Mammary epithelial cell (primary cell): Measurements from ENCODE around the gene YLPM1.

Experiments
- CTCF ChIP-seq, 2 donors: IDR thresholded peaks in 1 of 2; conservative IDR thresholded peaks in 1 of 2; 2 replicates each; pipeline ENCODE4 v1.5.1; 2011 to 2012; ENCODE audit warnings: inconsistent platforms in 2 of 2, low read length in 2 of 2, mild to moderate bottlenecking in 2 of 2, control low read depth in 1 of 2, low read depth in 1 of 2; ENCODE audit not compliant: insufficient read depth in 1 of 2; ENCODE audit errors: extremely low read depth in 1 of 2
- EZH2 ChIP-seq: IDR thresholded peaks from 2 replicates; pipeline ENCODE4 v1.6.1; 2012; ENCODE audit warnings: low read length, inconsistent platforms, borderline replicate concordance

- TF ChIP-seq CTCF (conservative IDR thresholded peaks at IDR 0.05 in 1 of 2, IDR thresholded peaks at IDR 0.05 in 1 of 2; ENCODE audit: extremely low read depth in 1 of 2, insufficient read depth in 1 of 2, low read depth in 1 of 2, low read length in 2 of 2) (no peak), EZH2 (no peak)
Measured at GRCh38 chr14:74856366-74856765, 93.2 kb downstream of the YLPM1 start.
